Prostate gland (tissue), 2 donors: Measurements from ENCODE around the gene CTNNA2.

Source experiments
- CTCF ChIP-seq, 4 experiments: fragments of 200-600 bp in 2 of 4; fragments of 450-650 bp in 2 of 4; sonication (generic) in 2 of 4; IDR thresholded peaks; 1 replicate in 3 of 4; 2 replicates in 1 of 4; pipeline ENCODE4 v1.5.1; 2016 to 2019; ENCODE audit warnings: antibody characterized with exemption in 4 of 4, mild to moderate bottlenecking in 2 of 4, moderate library complexity in 2 of 4
- POLR2A ChIP-seq: fragments of 450-650 bp; IDR thresholded peaks from one replicate; pipeline ENCODE4 v1.6.1; 2016; ENCODE audit warnings: antibody characterized with exemption, mild to moderate bottlenecking

GRCh38 chr2:79849949-79850348 lies 337.1 kb downstream of the CTNNA2 start:
- TF ChIP-seq CTCF (IDR thresholded peaks at IDR 0.05) = no peak
- TF ChIP-seq POLR2A = no peak
